Osteocyte (in vitro differentiated cells): Measurements from ENCODE around the gene NVL. TPM values are rescaled to one million over a fixed set of nuclear protein-coding genes. Genes with fewer than 3 reads are reported as not detected.
"Not testable (repeated sequence)": the region's sequence is repeated elsewhere in the genome, so short reads cannot be mapped to it uniquely, and the experiment has no call there.

Source experiments
- DNase-seq: peaks from one replicate; pipeline ENCODE4 v3.0.0; 2021; ENCODE audit warnings: mixed read lengths; ENCODE audit not compliant: unreplicated experiment; ENCODE audit errors: extremely low spot score
- H3K27ac Mint-ChIP-seq: one replicate; pipeline ENCODE4 v1.8.0; 2021; ENCODE audit warnings: mild to moderate bottlenecking, mixed read lengths; ENCODE audit not compliant: unreplicated experiment
- H3K27me3 Mint-ChIP-seq: one replicate; pipeline ENCODE4 v1.8.0; 2021; ENCODE audit warnings: mixed read lengths; ENCODE audit not compliant: unreplicated experiment
- H3K36me3 Mint-ChIP-seq: one replicate; pipeline ENCODE4 v1.8.0; 2021; ENCODE audit warnings: mixed read lengths; ENCODE audit not compliant: unreplicated experiment
- H3K4me1 Mint-ChIP-seq: one replicate; pipeline ENCODE4 v1.8.0; 2021; ENCODE audit warnings: mixed read lengths; ENCODE audit not compliant: unreplicated experiment
- H3K4me3 Mint-ChIP-seq: one replicate; pipeline ENCODE4 v1.8.0; 2021; ENCODE audit warnings: mild to moderate bottlenecking, moderate library complexity, mixed read lengths; ENCODE audit not compliant: unreplicated experiment
- H3K9me3 Mint-ChIP-seq: one replicate; pipeline ENCODE4 v1.8.0; 2021; ENCODE audit warnings: mixed read lengths; ENCODE audit not compliant: unreplicated experiment
- total RNA-seq: library from RNA; stranded (reverse); gene quantifications from 2 replicates; pipeline ENCODE4 v1.2.1, GENCODE V29; 2021
- TF ChIP-seq, protein P1 (sequence below): fragments of 200-600 bp; sonication (generic); IDR thresholded peaks from 2 replicates; pipeline ENCODE4 v1.5.0; 2021; ENCODE audit warnings: antibody characterized with exemption, mild to moderate bottlenecking, moderate library complexity

Gene NVL
- total RNA-seq, 1 donor from 2014 or later = 22.5 TPM

DNA sequence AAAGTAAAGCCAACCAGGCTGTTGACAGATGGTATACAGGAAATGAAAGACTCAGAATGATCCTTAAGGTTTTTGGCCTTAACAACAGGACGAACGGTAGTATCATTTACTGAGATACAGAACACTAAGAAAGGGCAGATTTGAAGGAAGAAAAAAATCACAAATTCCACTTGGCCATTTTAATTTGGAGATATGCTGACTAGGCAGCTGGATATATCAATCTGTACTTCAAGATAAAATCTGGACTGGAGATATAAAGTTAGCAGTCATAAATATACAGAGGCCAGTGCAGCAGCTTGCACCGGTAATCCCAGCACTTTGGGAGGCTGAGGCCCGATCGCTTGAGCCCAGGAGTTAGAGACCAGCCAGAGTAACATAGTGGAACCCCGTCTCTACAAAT lies 1.3 kb downstream of the NVL start:
- no peaks in the 10 kb centered on the region for H3K9me3 Mint-ChIP-seq
- H3K4me3 Mint-ChIP-seq = peak overlapping the region; percentile 94
- H3K27ac Mint-ChIP-seq = peak overlapping the region; percentile 52
- TF ChIP-seq, protein P1, sequence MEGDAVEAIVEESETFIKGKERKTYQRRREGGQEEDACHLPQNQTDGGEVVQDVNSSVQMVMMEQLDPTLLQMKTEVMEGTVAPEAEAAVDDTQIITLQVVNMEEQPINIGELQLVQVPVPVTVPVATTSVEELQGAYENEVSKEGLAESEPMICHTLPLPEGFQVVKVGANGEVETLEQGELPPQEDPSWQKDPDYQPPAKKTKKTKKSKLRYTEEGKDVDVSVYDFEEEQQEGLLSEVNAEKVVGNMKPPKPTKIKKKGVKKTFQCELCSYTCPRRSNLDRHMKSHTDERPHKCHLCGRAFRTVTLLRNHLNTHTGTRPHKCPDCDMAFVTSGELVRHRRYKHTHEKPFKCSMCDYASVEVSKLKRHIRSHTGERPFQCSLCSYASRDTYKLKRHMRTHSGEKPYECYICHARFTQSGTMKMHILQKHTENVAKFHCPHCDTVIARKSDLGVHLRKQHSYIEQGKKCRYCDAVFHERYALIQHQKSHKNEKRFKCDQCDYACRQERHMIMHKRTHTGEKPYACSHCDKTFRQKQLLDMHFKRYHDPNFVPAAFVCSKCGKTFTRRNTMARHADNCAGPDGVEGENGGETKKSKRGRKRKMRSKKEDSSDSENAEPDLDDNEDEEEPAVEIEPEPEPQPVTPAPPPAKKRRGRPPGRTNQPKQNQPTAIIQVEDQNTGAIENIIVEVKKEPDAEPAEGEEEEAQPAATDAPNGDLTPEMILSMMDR = no peak
- no peaks in the 10 kb centered on the region for H3K27me3 Mint-ChIP-seq
- peaks cover 22% of the 10 kb centered on the region for H3K4me1 Mint-ChIP-seq
- no peak for DNase-seq
- H3K36me3 Mint-ChIP-seq = peaks cover 4% of the 10 kb centered on the region

DNA sequence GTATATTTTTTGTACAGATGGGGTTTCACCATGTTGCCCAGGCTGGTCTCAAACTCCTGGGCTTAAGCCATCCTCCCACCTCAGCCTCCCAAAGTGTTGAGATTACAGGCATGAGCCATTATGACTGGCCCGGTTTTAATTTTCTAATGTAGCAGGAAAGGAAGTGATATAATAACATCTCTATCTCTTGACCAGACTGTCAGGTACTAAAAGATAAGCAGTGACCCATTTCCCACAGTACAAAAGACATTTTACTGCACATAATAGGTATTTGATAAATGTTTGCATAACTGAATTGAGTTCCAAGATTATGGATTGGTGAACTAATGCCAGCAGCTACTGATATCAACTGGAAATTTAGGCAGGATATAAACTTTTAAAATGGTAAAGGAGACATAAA lies 4.0 kb downstream of the NVL start:
- H3K27ac Mint-ChIP-seq = no peak overlapping the region
- no peaks in the 10 kb centered on the region for H3K27me3 Mint-ChIP-seq
- H3K36me3 Mint-ChIP-seq = peaks cover 10% of the 10 kb centered on the region
- no peaks in the 10 kb centered on the region for H3K9me3 Mint-ChIP-seq
- no peak for DNase-seq
- H3K4me3 Mint-ChIP-seq = no peak overlapping the region
- H3K4me1 Mint-ChIP-seq = peaks cover 19% of the 10 kb centered on the region
- TF ChIP-seq, protein P1 = no peak

DNA sequence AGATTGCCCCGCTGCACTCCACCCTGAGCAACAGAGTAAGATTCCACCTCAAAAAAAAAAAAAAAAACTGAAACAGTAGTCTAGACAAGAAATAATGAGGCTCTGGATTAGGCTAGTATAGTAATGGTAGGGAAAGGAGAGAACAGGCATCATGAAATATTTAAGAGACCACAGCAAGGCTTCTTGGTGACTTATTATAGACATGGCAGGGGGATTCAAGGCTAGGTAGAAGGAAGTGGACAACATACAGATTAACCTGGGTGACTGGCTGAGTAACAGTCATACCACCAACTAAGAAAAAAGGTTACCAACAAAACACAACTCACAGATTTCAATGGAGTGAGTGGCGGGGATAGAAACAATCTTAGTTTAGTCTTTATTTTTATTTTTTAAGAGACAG lies 8.3 kb downstream of the NVL start:
- Mint-ChIP-seq H3K9me3 (no peaks in the 10 kb centered on the region), H3K36me3 (peaks cover 11% of the 10 kb centered on the region), H3K4me3 (no peak overlapping the region), H3K4me1 (peaks cover 3% of the 10 kb centered on the region), H3K27ac (no peak overlapping the region), H3K27me3 (no peaks in the 10 kb centered on the region)
- DNase-seq = no peak
- TF ChIP-seq, protein P1 = no peak

DNA sequence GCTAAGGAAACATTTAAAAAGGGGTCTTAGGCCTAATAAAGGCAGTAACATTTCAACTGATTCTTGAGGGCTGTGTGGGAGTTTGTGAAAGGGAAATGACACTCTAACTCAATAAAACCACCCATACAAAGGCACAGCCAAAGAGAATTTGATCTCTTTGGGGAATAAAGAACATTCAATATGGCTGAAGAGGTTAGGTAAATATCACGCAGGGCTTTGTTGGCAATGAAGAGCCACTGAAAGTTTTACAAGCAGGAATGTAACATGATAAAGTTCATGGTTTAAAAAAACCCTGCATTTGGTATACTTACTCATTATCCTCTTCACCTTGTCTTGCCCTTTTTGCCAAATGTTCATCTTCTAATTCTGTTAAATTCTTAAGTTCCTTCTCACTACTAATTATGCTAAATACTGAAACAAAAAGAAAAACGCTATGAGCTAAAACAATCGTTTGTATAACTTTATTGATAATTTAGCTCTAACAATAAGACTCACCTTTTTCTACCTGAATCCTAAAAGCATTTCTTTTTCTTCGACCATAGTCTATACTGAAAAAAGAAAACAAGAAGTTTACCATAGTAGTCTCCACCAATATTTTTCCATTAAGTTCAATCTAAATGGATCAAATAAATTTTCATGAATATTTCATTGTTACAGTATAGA lies 12.5 kb downstream of the NVL start:
- TF ChIP-seq, protein P1 = no peak
- H3K4me3 Mint-ChIP-seq = no peak overlapping the region
- H3K9me3 Mint-ChIP-seq = no peaks in the 10 kb centered on the region
- H3K27me3 Mint-ChIP-seq = no peaks in the 10 kb centered on the region
- H3K27ac Mint-ChIP-seq = no peak overlapping the region
- DNase-seq = no peak
- peaks cover 29% of the 10 kb centered on the region for H3K36me3 Mint-ChIP-seq
- H3K4me1 Mint-ChIP-seq = peaks cover 3% of the 10 kb centered on the region

DNA sequence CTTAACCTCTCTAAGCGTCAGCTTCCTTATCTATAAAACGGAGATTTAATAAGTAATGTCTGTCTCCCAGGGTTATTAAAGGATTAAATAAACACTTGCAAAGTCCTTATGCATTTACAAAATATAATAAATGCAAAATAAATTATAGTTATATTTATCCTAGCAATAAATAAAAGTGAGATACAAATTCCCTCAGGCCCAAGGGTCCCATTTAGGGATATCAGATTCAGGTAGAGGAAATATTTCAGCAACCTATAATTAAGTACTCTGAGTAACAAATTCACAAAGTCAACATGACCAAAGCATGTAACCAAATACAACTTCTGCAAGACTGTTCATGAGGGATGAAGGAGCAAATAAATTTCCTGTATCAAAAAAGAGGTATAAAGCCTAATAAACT lies 17.9 kb downstream of the NVL start:
- H3K27me3 Mint-ChIP-seq = no peaks in the 10 kb centered on the region
- no peak overlapping the region for H3K27ac Mint-ChIP-seq
- TF ChIP-seq, protein P1 = no peak
- peaks cover 38% of the 10 kb centered on the region for H3K36me3 Mint-ChIP-seq
- H3K9me3 Mint-ChIP-seq = no peaks in the 10 kb centered on the region
- DNase-seq = no peak
- no peak overlapping the region for H3K4me3 Mint-ChIP-seq
- no peaks in the 10 kb centered on the region for H3K4me1 Mint-ChIP-seq

DNA sequence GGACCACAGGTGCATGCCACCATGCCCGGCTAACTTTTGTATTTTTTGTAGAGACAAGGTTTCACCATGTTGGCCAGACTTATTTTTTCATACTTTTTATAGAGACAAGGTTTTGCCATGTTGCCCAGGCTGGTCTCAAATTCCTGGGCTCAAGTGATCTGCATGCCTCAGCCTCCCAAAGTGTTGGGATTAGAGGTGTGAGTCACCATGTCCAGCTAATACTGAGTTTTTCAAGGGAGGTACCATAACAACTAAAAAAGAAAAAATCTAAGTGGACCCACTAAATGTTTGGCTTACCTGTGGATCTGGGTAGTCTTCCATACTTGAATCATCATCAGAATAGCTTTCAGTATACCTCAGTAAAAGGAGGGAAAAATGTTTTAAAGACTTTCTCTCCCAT lies 18.5 kb downstream of the NVL start:
- peaks cover 40% of the 10 kb centered on the region for H3K36me3 Mint-ChIP-seq
- not testable (repeated sequence) for H3K27me3 Mint-ChIP-seq, DNase-seq, H3K4me3 Mint-ChIP-seq, H3K9me3 Mint-ChIP-seq, H3K27ac Mint-ChIP-seq, H3K4me1 Mint-ChIP-seq
